Stimulated activated CD4-positive, alpha-beta T cell treated with anti-CD3 and anti-CD28 coated beads, Interleukin-4, amount 100 ng/mL, for 4 hours (primary cell): ENCODE measurements around the gene CUX1.
"Not testable (repeated sequence)": the region's sequence is repeated elsewhere in the genome, so short reads cannot be mapped to it uniquely, and the experiment has no call there.

Source experiments
- DNase-seq, 2 experiments: peaks; one replicate each; pipeline ENCODE4 v3.0.0-alpha.2; 2020

Gene CUX1

GRCh38 chr7:101919363-101920115 lies 102.1 kb downstream of the CUX1 start:
- DNase-seq = no peak

- DNase-seq = no peak
Observed at GRCh38 chr7:101921061-101921460, 103.6 kb downstream of the CUX1 start.

GRCh38 chr7:101921546-101922489 lies 104.4 kb downstream of the CUX1 start:
- DNase-seq = not testable (repeated sequence)

- DNase-seq = no peak
Observed at GRCh38 chr7:101922631-101923601, 105.5 kb downstream of the CUX1 start.

- DNase-seq = no peak
Observed at GRCh38 chr7:101923602-101923985, 106.2 kb downstream of the CUX1 start.

- DNase-seq = no peak
Observed at GRCh38 chr7:101924171-101924570, 106.7 kb downstream of the CUX1 start.

- no peak for DNase-seq
Observed at GRCh38 chr7:101926265-101926664, 108.8 kb downstream of the CUX1 start.

- no peak for DNase-seq
Observed at GRCh38 chr7:101927389-101927788, 110.0 kb downstream of the CUX1 start.

- DNase-seq = no peak
Observed at GRCh38 chr7:101927802-101928201, 110.4 kb downstream of the CUX1 start.

GRCh38 chr7:101929256-101929655 lies 111.8 kb downstream of the CUX1 start:
- no peak for DNase-seq

- not testable (repeated sequence) for DNase-seq
Observed at GRCh38 chr7:101929911-101930310, 112.5 kb downstream of the CUX1 start.

- no peak for DNase-seq
Observed at GRCh38 chr7:101932083-101932482, 114.7 kb downstream of the CUX1 start.

- DNase-seq = no peak
Observed at GRCh38 chr7:101933028-101933427, 115.6 kb downstream of the CUX1 start.

- DNase-seq = no peak
Observed at GRCh38 chr7:101933688-101934121, 116.3 kb downstream of the CUX1 start.

- no peak for DNase-seq
Observed at GRCh38 chr7:101934618-101935017, 117.2 kb downstream of the CUX1 start.

- DNase-seq = no peak
Observed at GRCh38 chr7:101935521-101936141, 118.2 kb downstream of the CUX1 start.

- no peak for DNase-seq
Observed at GRCh38 chr7:101936223-101936610, 118.8 kb downstream of the CUX1 start.

GRCh38 chr7:101936611-101937231 lies 119.3 kb downstream of the CUX1 start:
- DNase-seq = no peak

- DNase-seq = no peak
Observed at GRCh38 chr7:101937717-101938514, 120.5 kb downstream of the CUX1 start.

- no peak for DNase-seq
Observed at GRCh38 chr7:101939136-101939695, 121.8 kb downstream of the CUX1 start.

GRCh38 chr7:101940151-101940550 lies 122.7 kb downstream of the CUX1 start:
- no peak for DNase-seq
